GM19351 (cell line): ENCODE data around the gene BTBD9.

Experiments used
- ATAC-seq: cut with Tn5 transposase; IDR thresholded peaks from one replicate; pipeline ENCODE4 v1.9.1; 2021; ENCODE audit warnings: mild to moderate bottlenecking, moderate library complexity; ENCODE audit not compliant: unreplicated experiment

Gene BTBD9

GRCh38 chr6:38215225-38215624, 424.5 kb downstream of the BTBD9 start:
- no peak for ATAC-seq

GRCh38 chr6:38214159-38214558, 425.6 kb downstream of the BTBD9 start:
- no peak for ATAC-seq

GRCh38 chr6:38213251-38213658, 426.5 kb downstream of the BTBD9 start:
- ATAC-seq, result no peak

GRCh38 chr6:38212579-38212978, 427.1 kb downstream of the BTBD9 start:
- ATAC-seq, result no peak

GRCh38 chr6:38212116-38212515, 427.6 kb downstream of the BTBD9 start:
- ATAC-seq, result no peak

GRCh38 chr6:38209371-38210260, 430.1 kb downstream of the BTBD9 start:
- ATAC-seq, result no peak

- no peak for ATAC-seq
Measured at GRCh38 chr6:38208028-38208427, 431.7 kb downstream of the BTBD9 start.

- ATAC-seq, result no peak
Measured at GRCh38 chr6:38207375-38207774, 432.4 kb downstream of the BTBD9 start.

GRCh38 chr6:38198219-38198618, 441.5 kb downstream of the BTBD9 start:
- no peak for ATAC-seq

- no peak for ATAC-seq
Measured at GRCh38 chr6:38195113-38195635, 444.6 kb downstream of the BTBD9 start.

GRCh38 chr6:38194589-38194988, 445.1 kb downstream of the BTBD9 start:
- no peak for ATAC-seq

- no peak for ATAC-seq
Measured at GRCh38 chr6:38194282-38194572, 445.5 kb downstream of the BTBD9 start.

GRCh38 chr6:38193481-38194281, 446.0 kb downstream of the BTBD9 start:
- ATAC-seq, result no peak

GRCh38 chr6:38193051-38193450, 446.7 kb downstream of the BTBD9 start:
- ATAC-seq, result no peak

GRCh38 chr6:38192487-38192886, 447.2 kb downstream of the BTBD9 start:
- no peak for ATAC-seq

- no peak for ATAC-seq
Measured at GRCh38 chr6:38192011-38192410, 447.7 kb downstream of the BTBD9 start.

- no peak for ATAC-seq
Measured at GRCh38 chr6:38191418-38191817, 448.3 kb downstream of the BTBD9 start.

- no peak for ATAC-seq
Measured at GRCh38 chr6:38188677-38189335, 450.9 kb downstream of the BTBD9 start.

- ATAC-seq, result no peak
Measured at GRCh38 chr6:38187811-38188590, 451.7 kb downstream of the BTBD9 start.

GRCh38 chr6:38187325-38187724, 452.4 kb downstream of the BTBD9 start:
- ATAC-seq, result no peak

- no peak for ATAC-seq
Measured at GRCh38 chr6:38185752-38186151, 454.0 kb downstream of the BTBD9 start.
